ENCODE measurements around the gene NEURL1.
A peak's percentile ranks its signal among the peaks of the same experiment; 100 is the strongest.

NEURL1 gene

GRCh38 chr10:103493362-103493915, at the start of gene NEURL1:
Gene NEURL1, plus strand, starts transcription at chr10:103493705. Its CDS starts 683 bp downstream, at chr10:103494388.
- peak within 1 kb of the TSS; percentile 42 for H3K4me3 ChIP-seq (ENCODE audit: low read depth, low read length)
- no peak for DNase-seq (ENCODE audit: low read depth)

GRCh38 chr10:103444478-103444877, 49.0 kb upstream of the NEURL1 start:
- no peak overlapping the region for H3K4me3 ChIP-seq (ENCODE audit: low read depth, low read length)
- DNase-seq (ENCODE audit: low read depth): no peak

- no peak overlapping the region for H3K4me3 ChIP-seq (ENCODE audit: low read depth, low read length)
- DNase-seq (ENCODE audit: low read depth): no peak
These were observed 48.1 kb upstream of the NEURL1 start for GRCh38 chr10:103445366-103445765.

- H3K4me3 ChIP-seq (ENCODE audit: low read depth, low read length): no peak overlapping the region
- peak; percentile 30 for DNase-seq (ENCODE audit: low read depth)
These were observed 47.5 kb upstream of the NEURL1 start for GRCh38 chr10:103445767-103446567.

GRCh38 chr10:103447187-103447586, 46.3 kb upstream of the NEURL1 start:
- H3K4me3 ChIP-seq (ENCODE audit: low read depth, low read length): no peak overlapping the region
- no peak for DNase-seq (ENCODE audit: low read depth)

- no peak overlapping the region for H3K4me3 ChIP-seq (ENCODE audit: low read depth, low read length)
- peak; percentile 85 for DNase-seq (ENCODE audit: low read depth)
These were observed 44.8 kb upstream of the NEURL1 start for GRCh38 chr10:103448746-103449145.

- H3K4me3 ChIP-seq (ENCODE audit: low read depth, low read length): no peak overlapping the region
- no peak for DNase-seq (ENCODE audit: low read depth)
These were observed 44.0 kb upstream of the NEURL1 start for GRCh38 chr10:103449208-103450144.

- DNase-seq (ENCODE audit: low read depth): no peak
- H3K4me3 ChIP-seq (ENCODE audit: low read depth, low read length): no peak overlapping the region
These were observed 43.3 kb upstream of the NEURL1 start for GRCh38 chr10:103450201-103450695.

- DNase-seq (ENCODE audit: low read depth): no peak
- peak overlapping the region; percentile 57 for H3K4me3 ChIP-seq (ENCODE audit: low read depth, low read length)
These were observed 42.3 kb upstream of the NEURL1 start for GRCh38 chr10:103451091-103451813.

- no peak for DNase-seq (ENCODE audit: low read depth)
- H3K4me3 ChIP-seq (ENCODE audit: low read depth, low read length): peak within 1 kb of the TSS; percentile 57
These were observed 41.5 kb upstream of the NEURL1 start, which contains the start of gene CALHM2 for GRCh38 chr10:103451831-103452505. Gene CALHM2, minus strand, starts transcription at chr10:103452370. Its CDS starts 2,429 bp downstream, at chr10:103449941.

GRCh38 chr10:103452506-103453230, 40.8 kb upstream of the NEURL1 start:
- DNase-seq (ENCODE audit: low read depth): no peak
- H3K4me3 ChIP-seq (ENCODE audit: low read depth, low read length): peak overlapping the region; percentile 57

- no peak for DNase-seq (ENCODE audit: low read depth)
- no peak overlapping the region for H3K4me3 ChIP-seq (ENCODE audit: low read depth, low read length)
These were observed 39.5 kb upstream of the NEURL1 start for GRCh38 chr10:103454026-103454425.

- no peak overlapping the region for H3K4me3 ChIP-seq (ENCODE audit: low read depth, low read length)
- DNase-seq (ENCODE audit: low read depth): no peak
These were observed 38.3 kb upstream of the NEURL1 start for GRCh38 chr10:103455235-103455634.

GRCh38 chr10:103456074-103456660, 37.3 kb upstream of the NEURL1 start:
- no peak overlapping the region for H3K4me3 ChIP-seq (ENCODE audit: low read depth, low read length)
- no peak for DNase-seq (ENCODE audit: low read depth)

GRCh38 chr10:103457176-103457712, 36.3 kb upstream of the NEURL1 start:
- no peak overlapping the region for H3K4me3 ChIP-seq (ENCODE audit: low read depth, low read length)
- DNase-seq (ENCODE audit: low read depth): no peak

GRCh38 chr10:103457896-103458583, 35.5 kb upstream of the NEURL1 start:
- no peak for DNase-seq (ENCODE audit: low read depth)
- no peak overlapping the region for H3K4me3 ChIP-seq (ENCODE audit: low read depth, low read length)

GRCh38 chr10:103458720-103459119, 34.8 kb upstream of the NEURL1 start, which contains the start of gene CALHM1:
Gene CALHM1, minus strand, starts transcription at chr10:103458900. Its CDS starts 149 bp downstream, at chr10:103458751.
- DNase-seq (ENCODE audit: low read depth): no peak
- H3K4me3 ChIP-seq (ENCODE audit: low read depth, low read length): no peak within 1 kb of the TSS
